ENCODE results near the gene TCP11L1.

The TCP11L1 gene

GRCh38 chr11:33017478-33017877 is 21.9 kb upstream of the TCP11L1 start:
- H3K4me3 ChIP-seq (ENCODE audit: low read depth, low read length), result no peak overlapping the region
- no peak for TF ChIP-seq CTCF (conservative IDR thresholded peaks at IDR 0.05; ENCODE audit: low read depth, low read length)
- no peak for DNase-seq (ENCODE audit: low read depth)

- no peak for TF ChIP-seq CTCF (conservative IDR thresholded peaks at IDR 0.05; ENCODE audit: low read depth, low read length)
- no peak for DNase-seq (ENCODE audit: low read depth)
- H3K4me3 ChIP-seq (ENCODE audit: low read depth, low read length), result no peak overlapping the region
These were observed 21.4 kb upstream of the TCP11L1 start for GRCh38 chr11:33017965-33018364.

- no peak for DNase-seq (ENCODE audit: low read depth)
- TF ChIP-seq CTCF (conservative IDR thresholded peaks at IDR 0.05; ENCODE audit: low read depth, low read length), result no peak
These were observed 20.5 kb upstream of the TCP11L1 start for GRCh38 chr11:33018840-33019239.

GRCh38 chr11:33021501-33021900 is 17.9 kb upstream of the TCP11L1 start:
- TF ChIP-seq CTCF (conservative IDR thresholded peaks at IDR 0.05; ENCODE audit: low read depth, low read length), result no peak
- H3K4me3 ChIP-seq (ENCODE audit: low read depth, low read length), result no peak overlapping the region
- DNase-seq (ENCODE audit: low read depth), result no peak

More at GRCh38 chr11:33018840-33019239, 20.5 kb upstream of the TCP11L1 start:
- H3K4me3 ChIP-seq (ENCODE audit: low read depth, low read length), result no peak overlapping the region

GRCh38 chr11:33021937-33022336 is 17.4 kb upstream of the TCP11L1 start:
- no peak for DNase-seq (ENCODE audit: low read depth)
- H3K4me3 ChIP-seq (ENCODE audit: low read depth, low read length), result no peak overlapping the region
- no peak for TF ChIP-seq CTCF (conservative IDR thresholded peaks at IDR 0.05; ENCODE audit: low read depth, low read length)

- H3K4me3 ChIP-seq (ENCODE audit: low read depth, low read length), result no peak overlapping the region
- TF ChIP-seq CTCF (conservative IDR thresholded peaks at IDR 0.05; ENCODE audit: low read depth, low read length), result no peak
- no peak for DNase-seq (ENCODE audit: low read depth)
These were observed 14.0 kb upstream of the TCP11L1 start for GRCh38 chr11:33025339-33025722.

- DNase-seq (ENCODE audit: low read depth), result no peak
- TF ChIP-seq CTCF (conservative IDR thresholded peaks at IDR 0.05; ENCODE audit: low read depth, low read length), result no peak
- no peak overlapping the region for H3K4me3 ChIP-seq (ENCODE audit: low read depth, low read length)
These were observed 12.1 kb upstream of the TCP11L1 start for GRCh38 chr11:33027233-33027632.
